SK-N-SH treated with all-trans-retinoic acid at 6 μM for 48 hours (cell line): ENCODE results near the gene TBCD.

Source experiments
- ATAC-seq: fragments of 200-7000 bp; cut with Tn5 transposase; 3 replicates; pipeline ENCODE4 v1.9.1; 2020; ENCODE audit warnings: mild to moderate bottlenecking, moderate library complexity
- ARNTL ChIP-seq: fragments of 450-650 bp; formaldehyde crosslinking; IDR thresholded peaks from 2 replicates; pipeline ENCODE4 v1.5.0; 2020; ENCODE audit warnings: low read depth, mild to moderate bottlenecking, moderate library complexity, borderline replicate concordance
- BACH2 ChIP-seq: fragments of 250-450 bp; sonication (Bioruptor Pico); IDR thresholded peaks from 2 replicates; pipeline ENCODE4 v1.9.0; 2021; ENCODE audit warnings: mild to moderate bottlenecking, borderline replicate concordance
- CREB5 ChIP-seq: fragments of 250-450 bp; sonication (Bioruptor Pico); IDR thresholded peaks from 2 replicates; pipeline ENCODE4 v1.5.1; 2020; ENCODE audit warnings: low read depth, mild to moderate bottlenecking, moderate library complexity
- CSDC2 ChIP-seq: fragments of 250-450 bp; sonication (Bioruptor Pico); IDR thresholded peaks from 2 replicates; pipeline ENCODE4 v1.5.0; 2020; ENCODE audit warnings: mild to moderate bottlenecking, moderate library complexity
- CSRNP3 ChIP-seq: fragments of 250-450 bp; sonication (Bioruptor Pico); IDR thresholded peaks from 2 replicates; pipeline ENCODE4 v1.5.1; 2021; ENCODE audit warnings: mild to moderate bottlenecking, moderate library complexity
- ESRRG ChIP-seq: fragments of 250-450 bp; sonication (Bioruptor Pico); IDR thresholded peaks from 2 replicates; pipeline ENCODE4 v1.6.1; 2021; ENCODE audit warnings: mild to moderate bottlenecking
- GLIS3 ChIP-seq: fragments of 250-450 bp; sonication (Bioruptor Pico); IDR thresholded peaks from 2 replicates; pipeline ENCODE4 v1.5.0; 2020; ENCODE audit warnings: mild to moderate bottlenecking, moderate library complexity
- POU6F1 ChIP-seq: fragments of 250-450 bp; sonication (Bioruptor Pico); IDR thresholded peaks from 2 replicates; pipeline ENCODE4 v1.8.0; 2021; ENCODE audit warnings: low read depth, mild to moderate bottlenecking, moderate library complexity, borderline replicate concordance
- PPARA ChIP-seq: fragments of 250-450 bp; sonication (Bioruptor Pico); IDR thresholded peaks from 2 replicates; pipeline ENCODE4 v1.5.0; 2020; ENCODE audit warnings: mild to moderate bottlenecking, borderline replicate concordance
- RARB ChIP-seq: fragments of 250-450 bp; sonication (Bioruptor Pico); IDR thresholded peaks from 2 replicates; pipeline ENCODE4 v1.8.0; 2021; ENCODE audit warnings: mild to moderate bottlenecking, moderate library complexity
- SNAI2 ChIP-seq: fragments of 250-450 bp; sonication (Bioruptor Pico); IDR thresholded peaks from 2 replicates; pipeline ENCODE4 v1.5.0; 2020; ENCODE audit warnings: mild to moderate bottlenecking, moderate library complexity
- TCF4 ChIP-seq: fragments of 250-450 bp; sonication (Bioruptor Pico); IDR thresholded peaks from 2 replicates; pipeline ENCODE4 v1.8.0; 2021; ENCODE audit warnings: mild to moderate bottlenecking, moderate library complexity, borderline replicate concordance
- TSHZ2 ChIP-seq: fragments of 250-450 bp; sonication (Bioruptor Pico); IDR thresholded peaks from 2 replicates; pipeline ENCODE4 v1.5.0; 2020; ENCODE audit warnings: mild to moderate bottlenecking, moderate library complexity
- ZFP3 ChIP-seq: fragments of 250-450 bp; sonication (Bioruptor Pico); IDR thresholded peaks from 2 replicates; pipeline ENCODE4 v1.5.0; 2020; ENCODE audit warnings: mild to moderate bottlenecking, moderate library complexity
- ZFP30 ChIP-seq: fragments of 450-650 bp; formaldehyde crosslinking; IDR thresholded peaks from 2 replicates; pipeline ENCODE4 v1.5.0; 2022; ENCODE audit warnings: mild to moderate bottlenecking, moderate library complexity
- ZNF565 ChIP-seq: fragments of 450-650 bp; formaldehyde crosslinking; conservative IDR thresholded peaks from 2 replicates; pipeline ENCODE4 v1.5.0; 2020; ENCODE audit warnings: low read depth, mild to moderate bottlenecking, moderate library complexity
- ZNF70 ChIP-seq: fragments of 450-650 bp; formaldehyde crosslinking; IDR thresholded peaks from 2 replicates; pipeline ENCODE4 v1.5.0; 2020; ENCODE audit warnings: mild to moderate bottlenecking, moderate library complexity

Gene TBCD

GRCh38 chr17:82892899-82893565 lies 141.2 kb downstream of the TBCD start:
- no peak for TF ChIP-seq ZNF70 (CRISPR knock-in tag)
- no peak for TF ChIP-seq TCF4
- no peak for TF ChIP-seq ESRRG
- TF ChIP-seq RARB (CRISPR knock-in tag): no peak
- no peak for TF ChIP-seq BACH2 (CRISPR knock-in tag)
- TF ChIP-seq ZFP3 (CRISPR knock-in tag): no peak
- no peak for TF ChIP-seq PPARA (CRISPR knock-in tag)
- no peak for TF ChIP-seq ZFP30 (CRISPR knock-in tag)
- no peak for TF ChIP-seq ARNTL (CRISPR knock-in tag)
- no peak for TF ChIP-seq SNAI2 (CRISPR knock-in tag)
- no peak for TF ChIP-seq CSRNP3 (CRISPR knock-in tag)
- no peak for TF ChIP-seq POU6F1 (CRISPR knock-in tag)
- no peak for TF ChIP-seq CSDC2
- no peak for TF ChIP-seq TSHZ2 (CRISPR knock-in tag)
- TF ChIP-seq CREB5: no peak
- TF ChIP-seq ZNF565 (CRISPR knock-in tag): no peak
- TF ChIP-seq, all 23 proteins: peak for 0
- no peak for ATAC-seq

- TF ChIP-seq ZNF565 (CRISPR knock-in tag) (no peak), BACH2 (CRISPR knock-in tag) (no peak), ZFP3 (CRISPR knock-in tag) (no peak), CSRNP3 (CRISPR knock-in tag) (no peak), GLIS3 (CRISPR knock-in tag) (no peak), CREB5 (no peak), ESRRG (no peak), ARNTL (CRISPR knock-in tag) (no peak)
- ATAC-seq: no peak
These were observed 141.9 kb downstream of the TBCD start for GRCh38 chr17:82893779-82894178.

- no peak for TF ChIP-seq POU6F1 (CRISPR knock-in tag)
- no peak for TF ChIP-seq RARB (CRISPR knock-in tag)
- no peak for ATAC-seq
These were observed 142.5 kb downstream of the TBCD start for GRCh38 chr17:82894389-82894788.
